GM12878 (cell line): ENCODE data around the gene TLL1. TPM values are rescaled to one million over a fixed set of nuclear protein-coding genes. Genes with fewer than 3 reads are reported as not detected.

Experiments used
- ATAC-seq: fragments of 200-7000 bp; cut with Tn5 transposase; 3 replicates; pipeline ENCODE4 v1.9.1; 2020; ENCODE audit warnings: mild to moderate bottlenecking, moderate library complexity
- BruUV-seq: library from RNA; stranded (reverse); fragments of 400-500 nt; replicated peaks from 2 replicates; lab custom pipeline; 2021; lab: Mats Ljungman, UMichigan
- CTCF ChIA-PET: fragments of 300-600 bp; sonication (Branson Sonifier 250); formaldehyde crosslinking; extraction: SDS; loops from one replicate; lab custom pipeline; 2021; ENCODE audit warnings: inconsistent platforms; lab: Yijun Ruan, JAX
- POLR2A ChIA-PET: fragments of 350-600 bp; formaldehyde crosslinking; extraction: SDS; loops from one replicate; lab custom pipeline; 2021; ENCODE audit warnings: inconsistent platforms; lab: Charles Lee
- RAD21 ChIA-PET: fragments of 300-600 bp; sonication (Branson Sonifier 250); formaldehyde crosslinking; loops from one replicate; lab custom pipeline; 2023; ENCODE audit warnings: antibody characterized with exemption; ENCODE audit not compliant: unreplicated experiment; lab: Charles Lee
- SMC1A ChIA-PET: fragments of 300-600 bp; sonication (Branson Sonifier 250); formaldehyde crosslinking; loops from one replicate; lab custom pipeline; 2023; ENCODE audit not compliant: unreplicated experiment, uncharacterized antibody; lab: Charles Lee
- DNase-seq: peaks from one replicate; pipeline ENCODE4 v3.0.0-alpha.2; 2011; ENCODE audit warnings: low read depth, low spot score
- FAIRE-seq: peaks from 3 replicates; lab custom pipeline; 2011; peaks lifted over from hg19 to GRCh38; lab: Jason Lieb, UNC
- H2AFZ ChIP-seq: 2 replicates; pipeline ENCODE4 v1.6.0; 2011; ENCODE audit warnings: low read depth, low read length, control low read depth; ENCODE audit not compliant: control insufficient read depth
- H3K27ac ChIP-seq: 2 replicates; pipeline ENCODE4 v1.5.1; 2011; ENCODE audit warnings: control low read depth; ENCODE audit not compliant: control insufficient read depth, insufficient read depth
- H3K27me3 ChIP-seq, 2 experiments: replicated peaks in 1 of 2; 2 replicates each; pipeline versions ENCODE4 v1.6.0 to v1.6.1; 2011; ENCODE audit warnings: low read length in 1 of 2; ENCODE audit not compliant: control insufficient read depth in 2 of 2, insufficient read depth in 2 of 2
- H3K36me3 ChIP-seq, 2 experiments: 2 replicates each; pipeline ENCODE4 v1.5.1; 2011; ENCODE audit warnings: low read length in 1 of 2; ENCODE audit not compliant: control insufficient read depth in 2 of 2, insufficient read depth in 2 of 2
- H3K4me1 ChIP-seq: 2 replicates; pipeline ENCODE4 v1.6.1; 2011; ENCODE audit warnings: mild to moderate bottlenecking, low read length, moderate library complexity, mixed read lengths; ENCODE audit not compliant: control insufficient read depth, insufficient read depth
- H3K4me2 ChIP-seq: 2 replicates; pipeline ENCODE4 v1.6.0; 2011; ENCODE audit warnings: control low read depth; ENCODE audit not compliant: control insufficient read depth, insufficient read depth
- H3K4me3 ChIP-seq: fragments of 200-600 bp; sonication (generic); 2 replicates; pipeline ENCODE4 v1.5.1; 2016
- H3K79me2 ChIP-seq: 2 replicates; pipeline ENCODE4 v1.6.0; 2011; ENCODE audit warnings: low read length; ENCODE audit not compliant: control insufficient read depth, insufficient read depth
- H3K9ac ChIP-seq: 2 replicates; pipeline ENCODE4 v1.8.0; 2011; ENCODE audit warnings: low read length, control low read depth, mixed read lengths; ENCODE audit not compliant: control insufficient read depth, insufficient read depth
- H3K9me3 ChIP-seq: replicated peaks from 3 replicates; pipeline ENCODE4 v1.5.1; 2011; ENCODE audit warnings: mild to moderate bottlenecking, low read length; ENCODE audit not compliant: control insufficient read depth, insufficient read depth
- H4K20me1 ChIP-seq: 2 replicates; pipeline ENCODE4 v1.6.0; 2011; ENCODE audit not compliant: control insufficient read depth, insufficient read depth
- BRCA1 ChIP-seq: IDR thresholded peaks from 2 replicates; pipeline ENCODE4 v1.6.1; 2011; ENCODE audit warnings: low read depth, low read length, improper control_type of control experiment
- HCFC1 ChIP-seq: fragments of 150-350 bp; IDR thresholded peaks from 2 replicates; pipeline ENCODE4 v1.6.1; 2014; ENCODE audit warnings: low read length
- JUND ChIP-seq: IDR thresholded peaks from 2 replicates; pipeline ENCODE4 v1.6.1; 2012; ENCODE audit warnings: low read depth, mild to moderate bottlenecking, low read length, improper control_type of control experiment, moderate library complexity
- MEF2B ChIP-seq: fragments of 450-650 bp; IDR thresholded peaks from 2 replicates; pipeline ENCODE4 v1.6.1; 2018; ENCODE audit warnings: mild to moderate bottlenecking, moderate library complexity; ENCODE audit not compliant: partially characterized antibody, poor library complexity, severe bottlenecking
- NR2F1 ChIP-seq: fragments of 450-650 bp; conservative IDR thresholded peaks from 2 replicates; pipeline ENCODE4 v1.6.1; 2017; ENCODE audit warnings: mild to moderate bottlenecking
- SMC3 ChIP-seq: IDR thresholded peaks from 2 replicates; pipeline ENCODE4 v1.6.1; 2011; ENCODE audit warnings: low read length, improper control_type of control experiment, borderline replicate concordance
- SUPT20H ChIP-seq: IDR thresholded peaks from 2 replicates; pipeline ENCODE4 v1.6.1; 2011; ENCODE audit warnings: low read depth, mild to moderate bottlenecking, low read length, moderate library complexity, borderline replicate concordance; ENCODE audit not compliant: control insufficient read depth
- WGBS: methylation state at CpG from one replicate; pipeline ENCODE4 v1.1.6; 2016; ENCODE audit warnings: low lambda C conversion rate; ENCODE audit not compliant: insufficient replicate concordance, insufficient coverage; ENCODE audit errors: missing lambda C conversion rate; 5-methylcytosine and 5-hydroxymethylcytosine counted together
- in situ Hi-C: fragments of 300-500 bp; cut with MboI; formaldehyde crosslinking; loops from 9 replicates; pipeline ENCODE4 v1.14.3; 2018; ENCODE audit warnings: mixed read lengths
- intact Hi-C: fragments of 100-400 bp; cut with micrococcal nuclease; formaldehyde crosslinking; loops from one replicate; pipeline ENCODE4 v1.14.2; 2022; ENCODE audit not compliant: unreplicated experiment
- polyA plus RNA-seq, 11 experiments: library from polyadenylated mRNA; depleted of rRNA in 4 of 11; unstranded in 6 of 11; stranded (reverse) in 5 of 11; fragments of >200 nt; fragmentation: Nextera tagmentation in 4 of 11; fragmentation: Illumina TruSeq in 1 of 11; extraction: Ambion mirVana in 4 of 11; extraction: Trizol in 1 of 11; gene quantifications; 1 replicate in 1 of 11; 2 replicates in 10 of 11; pipeline versions ENCODE4 v1.2.1 to v1.2.3, GENCODE V29; 2011 to 2016; ENCODE audit warnings: inconsistent platforms in 2 of 11, missing spikeins in 2 of 11, low read depth in 1 of 11
- total RNA-seq, 4 experiments: library from RNA; depleted of rRNA in 3 of 4; stranded (reverse); fragments of >200 nt in 3 of 4; fragmentation: Illumina TruSeq in 1 of 4; extraction: Trizol in 1 of 4; gene quantifications; 2 replicates each; pipeline versions ENCODE4 v1.2.1 to v1.2.3, GENCODE V29; 2013 to 2021
- TF ChIP-seq, protein P1 (sequence below): fragments of 450-650 bp; formaldehyde crosslinking; IDR thresholded peaks from 2 replicates; pipeline ENCODE4 v1.5.0; 2022; ENCODE audit warnings: mild to moderate bottlenecking, missing genetic modification characterization
- TF ChIP-seq, protein P2 (sequence below): fragments of 450-650 bp; IDR thresholded peaks from 2 replicates; pipeline ENCODE4 v1.6.1; 2014; ENCODE audit warnings: mild to moderate bottlenecking

TLL1 gene
- total and polyA plus RNA-seq, 10 of the 15 experiments (the other 5 are each of a cell fraction or from before 2014, with no cell fraction given) = 0.02 to 0.31 (median 0.05) TPM; not detected in 2

DNA sequence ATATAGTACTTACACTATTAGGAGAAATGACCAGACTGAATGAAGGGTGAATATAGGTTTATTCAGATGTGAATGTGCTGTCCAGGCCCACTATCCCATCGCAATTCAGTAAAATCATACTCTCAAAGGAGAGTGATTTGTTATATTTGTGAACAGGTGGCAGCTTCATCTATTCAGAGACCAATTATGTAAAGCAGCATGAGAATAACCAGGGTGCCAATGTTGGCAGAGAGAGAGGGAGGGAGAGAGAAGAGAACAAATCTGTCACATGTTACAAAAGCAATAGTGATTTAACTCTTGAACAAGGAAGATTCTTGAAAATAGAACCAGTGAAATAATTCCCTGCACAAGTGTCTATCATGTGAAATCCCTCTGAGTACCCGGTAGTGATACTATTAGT is 38.9 kb upstream of the TLL1 start:
- SMC1A ChIA-PET = interaction anchor here (2.1 kb wide), 1 partner anchor 20 kb away, joined by 4 read pairs; no protein-coding TSS in a partner anchor
- TF ChIP-seq SMC3 (no peak), JUND (no peak), HCFC1 (no peak)
- TF ChIP-seq, all 136 proteins: peak for 0
- CTCF ChIA-PET = no interaction called here
- no peak overlapping the region for H2AFZ ChIP-seq
- H3K4me3 ChIP-seq = no peak overlapping the region
- no peak for FAIRE-seq
- no peaks in the 10 kb centered on the region for H3K9me3 ChIP-seq
- in situ Hi-C loops = no loop called here
- no peaks in the 10 kb centered on the region for H3K36me3 ChIP-seq
- DNase-seq = no peak
- no peaks in the 10 kb centered on the region for H3K79me2 ChIP-seq
- no peak overlapping the region for H3K9ac ChIP-seq
- ATAC-seq = no peak
- intact Hi-C loops = no loop called here
- 13% methylated on average over 2 of the region's 2 CpGs for WGBS
- H3K4me1 ChIP-seq = no peaks in the 10 kb centered on the region
- H4K20me1 ChIP-seq = no peaks in the 10 kb centered on the region
- no peak overlapping the region for H3K4me2 ChIP-seq
- BruUV-seq = no TSS peak
- no peak overlapping the region for H3K27ac ChIP-seq
- RAD21 ChIA-PET = no interaction called here
- POLR2A ChIA-PET = no interaction called here
- H3K27me3 ChIP-seq = no peaks in the 10 kb centered on the region

DNA sequence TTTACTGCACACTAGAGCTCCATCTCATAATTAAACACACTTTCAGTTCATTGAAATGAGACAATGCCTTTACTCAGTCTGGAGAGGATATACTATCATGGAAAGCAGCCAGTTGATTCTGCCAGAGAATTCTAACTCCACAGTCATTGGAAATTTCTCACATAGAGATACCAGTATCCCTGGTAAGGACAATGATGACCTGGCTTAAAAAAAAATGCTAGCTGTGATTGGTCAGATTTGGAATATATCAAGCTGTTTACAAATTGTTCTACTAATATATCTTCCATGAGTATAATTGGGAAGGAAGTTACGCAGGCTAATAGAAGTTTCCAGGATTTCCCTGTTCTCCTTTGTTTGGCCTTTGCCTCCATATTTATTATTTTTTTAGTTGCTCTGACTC is 34.5 kb upstream of the TLL1 start:
- no peaks in the 10 kb centered on the region for H3K9me3 ChIP-seq
- ATAC-seq (no peak), DNase-seq (no peak), FAIRE-seq (no peak)
- no peaks in the 10 kb centered on the region for H3K79me2 ChIP-seq
- POLR2A ChIA-PET = no interaction called here
- intact Hi-C loops (no loop called here), in situ Hi-C loops (no loop called here)
- no peak overlapping the region for H3K9ac ChIP-seq
- SMC1A ChIA-PET = no interaction called here
- no peak overlapping the region for H2AFZ ChIP-seq
- RAD21 ChIA-PET = no interaction called here
- H3K4me3 ChIP-seq = no peak overlapping the region
- no peaks in the 10 kb centered on the region for H3K27me3 ChIP-seq
- H3K27ac ChIP-seq = no peak overlapping the region
- no peak overlapping the region for H3K4me2 ChIP-seq
- BruUV-seq = no TSS peak
- CTCF ChIA-PET = no interaction called here
- TF ChIP-seq, protein P1, sequence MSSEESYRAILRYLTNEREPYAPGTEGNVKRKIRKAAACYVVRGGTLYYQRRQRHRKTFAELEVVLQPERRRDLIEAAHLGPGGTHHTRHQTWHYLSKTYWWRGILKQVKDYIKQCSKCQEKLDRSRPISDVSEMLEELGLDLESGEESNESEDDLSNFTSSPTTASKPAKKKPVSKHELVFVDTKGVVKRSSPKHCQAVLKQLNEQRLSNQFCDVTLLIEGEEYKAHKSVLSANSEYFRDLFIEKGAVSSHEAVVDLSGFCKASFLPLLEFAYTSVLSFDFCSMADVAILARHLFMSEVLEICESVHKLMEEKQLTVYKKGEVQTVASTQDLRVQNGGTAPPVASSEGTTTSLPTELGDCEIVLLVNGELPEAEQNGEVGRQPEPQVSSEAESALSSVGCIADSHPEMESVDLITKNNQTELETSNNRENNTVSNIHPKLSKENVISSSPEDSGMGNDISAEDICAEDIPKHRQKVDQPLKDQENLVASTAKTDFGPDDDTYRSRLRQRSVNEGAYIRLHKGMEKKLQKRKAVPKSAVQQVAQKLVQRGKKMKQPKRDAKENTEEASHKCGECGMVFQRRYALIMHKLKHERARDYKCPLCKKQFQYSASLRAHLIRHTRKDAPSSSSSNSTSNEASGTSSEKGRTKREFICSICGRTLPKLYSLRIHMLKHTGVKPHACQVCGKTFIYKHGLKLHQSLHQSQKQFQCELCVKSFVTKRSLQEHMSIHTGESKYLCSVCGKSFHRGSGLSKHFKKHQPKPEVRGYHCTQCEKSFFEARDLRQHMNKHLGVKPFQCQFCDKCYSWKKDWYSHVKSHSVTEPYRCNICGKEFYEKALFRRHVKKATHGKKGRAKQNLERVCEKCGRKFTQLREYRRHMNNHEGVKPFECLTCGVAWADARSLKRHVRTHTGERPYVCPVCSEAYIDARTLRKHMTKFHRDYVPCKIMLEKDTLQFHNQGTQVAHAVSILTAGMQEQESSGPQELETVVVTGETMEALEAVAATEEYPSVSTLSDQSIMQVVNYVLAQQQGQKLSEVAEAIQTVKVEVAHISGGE (CRISPR knock-in tag) = no peak
- no peak for TF ChIP-seq SUPT20H
- no peak for TF ChIP-seq MEF2B
- TF ChIP-seq NR2F1 = no peak
- TF ChIP-seq, protein P2, sequence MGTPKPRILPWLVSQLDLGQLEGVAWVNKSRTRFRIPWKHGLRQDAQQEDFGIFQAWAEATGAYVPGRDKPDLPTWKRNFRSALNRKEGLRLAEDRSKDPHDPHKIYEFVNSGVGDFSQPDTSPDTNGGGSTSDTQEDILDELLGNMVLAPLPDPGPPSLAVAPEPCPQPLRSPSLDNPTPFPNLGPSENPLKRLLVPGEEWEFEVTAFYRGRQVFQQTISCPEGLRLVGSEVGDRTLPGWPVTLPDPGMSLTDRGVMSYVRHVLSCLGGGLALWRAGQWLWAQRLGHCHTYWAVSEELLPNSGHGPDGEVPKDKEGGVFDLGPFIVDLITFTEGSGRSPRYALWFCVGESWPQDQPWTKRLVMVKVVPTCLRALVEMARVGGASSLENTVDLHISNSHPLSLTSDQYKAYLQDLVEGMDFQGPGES = no peak
- no peak for TF ChIP-seq BRCA1
- no peaks in the 10 kb centered on the region for H4K20me1 ChIP-seq
- no peaks in the 10 kb centered on the region for H3K4me1 ChIP-seq
- H3K36me3 ChIP-seq = no peaks in the 10 kb centered on the region
- 46% methylated on average over 1 of the region's 1 CpG for WGBS
